Measurements from ENCODE around the gene HDAC1.
A peak's percentile ranks its signal among the peaks of the same experiment; 100 is the strongest.
"Not testable (repeated sequence)": the region's sequence is repeated elsewhere in the genome, so short reads cannot be mapped to it uniquely, and the experiment has no call there.

The HDAC1 gene

DNA sequence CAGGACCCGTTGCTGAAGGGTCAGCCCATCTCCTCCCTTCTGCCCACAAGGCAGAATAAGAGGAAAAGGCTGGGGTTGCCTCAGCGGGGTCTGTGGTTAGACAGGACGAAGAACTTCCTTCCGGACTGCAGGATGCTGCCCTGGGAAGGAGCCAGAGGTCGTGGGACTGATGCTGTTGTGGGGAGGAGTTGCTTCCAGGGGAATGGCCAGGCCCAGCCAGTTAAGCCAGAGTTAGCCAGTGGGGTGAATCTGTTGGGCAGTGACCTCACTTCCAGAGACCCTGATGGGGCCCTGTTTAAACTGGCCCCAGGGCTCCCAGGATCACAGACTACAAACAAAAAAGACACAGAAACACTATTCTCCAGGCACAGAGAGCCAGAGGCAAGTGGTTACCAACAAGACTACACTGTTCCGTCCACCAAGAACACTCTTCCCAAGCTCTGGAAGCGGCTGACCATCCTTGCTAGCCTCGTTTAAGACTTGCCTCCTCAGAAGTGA lies 57.4 kb downstream of the HDAC1 start:
- DNase-seq (ENCODE audit: low spot score), result no peak

DNA sequence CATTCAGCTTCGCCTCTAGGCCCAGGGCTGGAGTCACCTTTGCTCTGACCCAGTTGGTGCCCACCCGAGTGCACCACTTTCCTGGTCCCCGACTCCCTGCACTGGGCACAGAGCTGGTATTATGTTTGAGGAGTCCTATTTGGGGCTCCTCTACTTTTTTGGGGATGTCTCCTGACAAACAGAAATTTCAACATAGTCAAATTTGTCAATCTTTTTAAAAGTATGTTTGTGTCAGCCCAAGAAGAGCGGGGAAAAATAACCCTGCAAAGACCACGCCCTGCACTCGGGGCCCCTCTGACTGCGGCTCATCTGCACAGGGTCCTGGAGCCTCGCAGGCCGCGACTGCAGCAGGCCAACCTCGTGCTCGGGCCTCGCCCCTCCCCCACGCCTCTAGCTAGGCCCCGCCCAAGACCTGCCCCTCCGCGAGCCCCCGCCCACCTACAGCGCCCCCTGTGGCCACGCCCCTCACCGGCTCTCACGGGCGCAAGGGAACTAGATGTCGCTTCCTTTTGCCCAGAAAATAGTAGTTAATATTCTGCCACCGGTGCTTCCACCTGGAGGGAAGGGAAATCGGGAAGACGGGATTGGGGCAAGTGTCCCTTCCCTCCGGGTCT lies 59.0 kb downstream of the HDAC1 start:
- DNase-seq (ENCODE audit: low spot score), result peak; percentile 92

GRCh38 chr1:32351399-32352238 lies 59.7 kb downstream of the HDAC1 start:
- DNase-seq (ENCODE audit: low spot score), result peak; percentile 99

- no peak for DNase-seq (ENCODE audit: low spot score)
These were observed 60.4 kb downstream of the HDAC1 start for GRCh38 chr1:32352239-32352745.

- DNase-seq (ENCODE audit: low spot score), result no peak
These were observed 61.0 kb downstream of the HDAC1 start for GRCh38 chr1:32352831-32353383.

DNA sequence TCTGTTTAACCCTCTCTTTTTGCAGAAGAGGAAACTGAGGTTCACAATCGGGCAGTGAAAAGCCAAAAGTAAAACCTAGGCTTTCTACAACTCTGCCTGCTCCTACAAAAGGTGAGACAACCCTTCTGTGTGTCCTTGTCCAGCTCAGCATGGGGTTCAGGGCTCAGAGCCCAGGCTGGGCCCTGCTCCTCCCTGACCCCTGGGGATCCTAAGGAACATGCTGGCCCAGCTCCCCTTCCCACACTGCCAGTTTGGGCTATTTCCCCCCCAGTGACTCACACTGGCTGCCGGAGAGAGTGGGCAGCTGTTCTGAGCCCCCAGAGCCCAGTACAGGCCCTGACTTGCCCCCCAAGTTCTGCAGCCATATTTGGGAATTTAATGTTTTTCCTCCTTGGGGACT lies 61.5 kb downstream of the HDAC1 start:
- no peak for DNase-seq (ENCODE audit: low spot score)

- DNase-seq (ENCODE audit: low spot score), result no peak
These were observed 62.1 kb downstream of the HDAC1 start for GRCh38 chr1:32353886-32354570.

DNA sequence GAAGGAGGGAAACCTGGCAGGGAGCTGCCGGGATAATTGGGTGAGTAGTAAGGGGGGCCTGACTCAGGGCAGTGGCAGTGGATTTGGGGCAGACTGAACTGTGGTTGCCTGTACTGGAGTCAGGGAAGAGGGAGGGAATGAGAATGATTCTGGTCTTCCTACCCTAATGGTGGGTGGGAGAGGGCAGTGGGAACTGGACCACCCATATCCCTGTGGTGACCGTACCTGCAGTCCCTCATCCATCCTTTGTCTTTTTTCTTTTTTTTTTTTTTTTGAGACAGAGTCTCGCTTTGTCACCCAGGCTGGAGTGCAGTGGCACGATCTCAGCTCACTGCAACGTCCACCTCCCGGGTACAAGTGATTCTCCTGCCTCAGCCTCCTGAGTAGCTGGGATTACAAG lies 63.9 kb downstream of the HDAC1 start:
- not testable (repeated sequence) for DNase-seq (ENCODE audit: low spot score)

DNA sequence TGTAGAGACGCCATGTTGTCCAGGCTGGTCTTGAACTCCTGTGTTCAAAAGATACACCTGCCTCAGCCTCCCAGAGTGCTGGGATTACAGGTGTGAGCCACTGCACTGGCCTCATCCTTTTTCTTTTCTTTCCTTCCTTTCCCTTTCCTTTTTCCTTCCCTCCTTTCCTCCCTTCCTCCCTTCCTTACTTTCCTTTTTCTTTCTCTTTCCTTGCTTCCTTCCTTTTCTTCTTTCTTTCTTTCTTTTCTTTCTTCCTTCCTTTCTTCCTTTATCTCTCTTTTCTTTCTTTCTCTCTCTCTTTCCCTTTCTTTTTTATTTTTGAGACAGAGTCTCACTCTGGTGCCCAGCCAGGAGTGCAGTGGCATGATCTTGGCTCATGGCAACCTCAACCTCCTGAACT lies 64.6 kb downstream of the HDAC1 start:
- DNase-seq (ENCODE audit: low spot score), result no peak

GRCh38 chr1:32357614-32358013 lies 65.7 kb downstream of the HDAC1 start:
- no peak for DNase-seq (ENCODE audit: low spot score)

DNA sequence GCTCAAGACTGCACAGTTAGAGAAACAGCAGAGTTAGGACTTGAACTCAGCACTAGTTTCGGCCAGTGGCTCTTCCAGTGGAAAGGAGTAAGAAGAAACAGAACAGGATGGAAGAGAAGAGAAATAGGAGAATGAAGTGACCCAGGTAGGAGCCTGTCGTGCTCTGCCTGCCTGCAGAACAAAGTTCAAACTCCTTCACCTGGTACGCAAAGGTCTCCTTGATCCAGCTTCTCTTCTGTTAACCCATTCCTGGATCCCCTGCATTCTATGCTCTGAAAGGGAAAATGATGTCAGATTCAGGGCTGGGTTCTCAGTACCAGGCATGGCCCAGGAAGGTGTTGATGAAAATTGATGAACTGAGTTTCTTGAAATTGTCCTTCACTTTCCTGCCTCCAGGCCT lies 66.6 kb downstream of the HDAC1 start:
- DNase-seq (ENCODE audit: low spot score), result no peak

- DNase-seq (ENCODE audit: low spot score), result no peak
These were observed 69.4 kb downstream of the HDAC1 start for GRCh38 chr1:32361308-32361673.

DNA sequence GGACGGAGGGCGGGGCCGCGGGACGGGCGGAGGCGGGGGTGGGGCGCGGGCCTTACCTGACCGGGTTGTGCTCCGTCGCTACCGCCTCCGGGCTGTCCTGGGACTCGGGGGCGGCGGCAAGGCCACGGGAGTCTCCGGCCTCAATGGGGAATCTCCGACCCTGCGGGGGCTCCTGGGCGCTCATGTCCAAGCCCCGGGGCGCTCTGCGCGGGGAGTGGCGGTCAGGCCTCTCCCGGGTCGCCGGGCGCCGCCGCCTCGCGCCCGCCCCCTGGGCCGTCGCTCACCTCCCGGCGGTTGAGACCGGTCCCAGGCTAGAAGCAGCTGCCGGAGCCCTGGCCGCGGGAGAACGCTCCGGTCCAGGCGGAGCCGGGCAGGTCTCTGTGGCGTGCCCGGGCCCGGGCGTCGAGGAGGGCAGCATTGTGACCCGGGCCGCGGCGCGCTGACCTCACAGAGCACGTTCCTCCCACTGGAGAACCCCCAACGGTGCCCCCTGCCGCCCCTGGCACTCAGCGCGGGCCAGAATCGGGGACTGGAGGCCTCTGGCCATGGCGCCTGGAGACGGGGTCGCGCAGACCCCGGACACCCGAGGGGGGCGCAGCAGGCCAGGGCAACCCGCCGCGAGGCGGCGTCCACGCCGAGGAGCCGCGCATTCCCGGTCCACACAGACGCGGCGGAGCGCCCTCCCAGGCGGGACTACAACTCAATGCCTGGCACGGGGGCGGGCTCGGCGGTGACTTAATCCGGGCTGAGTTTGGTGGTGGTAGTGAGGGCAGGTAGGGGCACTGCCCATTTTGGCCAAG lies 70.0 kb downstream of the HDAC1 start:
- no peak for DNase-seq (ENCODE audit: low spot score)

DNA sequence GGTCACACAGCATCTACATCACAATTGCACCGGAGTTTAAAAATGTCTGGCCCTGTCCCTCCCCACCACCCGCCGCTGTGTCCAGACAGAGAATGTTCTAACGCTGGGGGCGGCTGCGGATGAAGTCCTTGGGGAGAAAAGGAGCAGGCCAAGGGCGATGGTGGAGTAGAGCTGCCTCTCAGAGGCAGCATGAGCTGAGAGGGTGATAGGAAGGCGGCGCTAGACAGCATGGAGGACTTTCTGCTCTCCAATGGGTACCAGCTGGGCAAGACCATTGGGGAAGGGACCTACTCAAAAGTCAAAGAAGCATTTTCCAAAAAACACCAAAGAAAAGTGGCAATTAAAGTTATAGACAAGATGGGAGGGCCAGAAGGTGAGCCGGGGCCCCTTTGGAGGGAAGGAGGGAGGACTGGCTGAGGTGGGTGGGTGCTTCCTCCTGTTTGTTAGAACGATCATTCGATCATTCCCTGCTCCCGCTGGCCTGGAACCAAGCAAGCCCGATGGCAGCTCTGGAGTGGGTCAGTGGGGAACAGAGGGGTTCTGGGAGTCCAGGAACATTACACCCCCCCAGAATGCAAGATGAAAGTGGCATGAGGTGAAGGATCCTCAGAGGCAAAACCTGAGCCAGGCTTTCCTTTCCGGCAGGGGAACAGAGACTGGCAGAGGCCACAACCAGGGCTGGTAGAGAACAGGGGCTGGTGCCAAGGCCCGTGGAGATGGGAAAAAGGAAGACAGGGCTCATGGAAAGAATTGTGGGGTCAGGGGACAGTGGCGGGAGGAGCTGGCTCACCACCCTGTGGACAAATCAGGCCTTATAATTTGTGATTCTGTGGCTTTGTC lies 70.8 kb downstream of the HDAC1 start, which contains the start of the genes FAM229A and TSSK3:
TSS of gene FAM229A (minus strand) at position 12 of the 840 bp plus-strand sequence. CDS start 394 bp downstream, outside the sequence.
TSS of gene TSSK3 (plus strand) at position 66 of the 840 bp plus-strand sequence. CDS start at position 229, 163 bp downstream.
- DNase-seq (ENCODE audit: low spot score), result no peak

DNA sequence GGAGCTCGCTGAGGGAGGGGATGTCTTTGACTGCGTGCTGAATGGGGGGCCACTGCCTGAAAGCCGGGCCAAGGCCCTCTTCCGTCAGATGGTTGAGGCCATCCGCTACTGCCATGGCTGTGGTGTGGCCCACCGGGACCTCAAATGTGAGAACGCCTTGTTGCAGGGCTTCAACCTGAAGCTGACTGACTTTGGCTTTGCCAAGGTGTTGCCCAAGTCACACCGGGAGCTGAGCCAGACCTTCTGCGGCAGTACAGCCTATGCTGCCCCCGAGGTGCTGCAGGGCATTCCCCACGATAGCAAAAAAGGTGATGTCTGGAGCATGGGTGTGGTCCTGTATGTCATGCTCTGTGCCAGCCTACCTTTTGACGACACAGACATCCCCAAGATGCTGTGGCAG lies 71.8 kb downstream of the HDAC1 start:
- no peak for DNase-seq (ENCODE audit: low spot score)

DNA sequence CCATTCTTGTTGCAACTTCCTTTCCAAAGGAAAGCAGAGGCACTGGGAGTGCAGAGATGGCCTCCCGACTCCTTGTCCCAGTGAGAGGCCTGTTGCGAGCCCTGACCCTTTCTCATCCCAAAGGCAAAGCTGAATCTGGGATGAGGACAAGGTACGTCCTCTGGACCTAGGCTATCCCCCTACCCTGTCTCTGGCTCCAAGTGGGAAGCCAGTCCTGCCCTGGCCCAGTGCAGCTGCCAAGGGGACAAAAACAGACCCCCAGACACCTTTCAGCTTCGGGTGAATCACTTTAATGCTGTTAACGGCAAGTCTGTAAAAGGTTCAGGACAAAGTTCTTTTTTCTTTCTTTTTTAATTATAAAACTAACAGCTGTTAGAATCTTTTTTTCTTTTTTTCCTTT lies 73.0 kb downstream of the HDAC1 start:
- no peak for DNase-seq (ENCODE audit: low spot score)

DNA sequence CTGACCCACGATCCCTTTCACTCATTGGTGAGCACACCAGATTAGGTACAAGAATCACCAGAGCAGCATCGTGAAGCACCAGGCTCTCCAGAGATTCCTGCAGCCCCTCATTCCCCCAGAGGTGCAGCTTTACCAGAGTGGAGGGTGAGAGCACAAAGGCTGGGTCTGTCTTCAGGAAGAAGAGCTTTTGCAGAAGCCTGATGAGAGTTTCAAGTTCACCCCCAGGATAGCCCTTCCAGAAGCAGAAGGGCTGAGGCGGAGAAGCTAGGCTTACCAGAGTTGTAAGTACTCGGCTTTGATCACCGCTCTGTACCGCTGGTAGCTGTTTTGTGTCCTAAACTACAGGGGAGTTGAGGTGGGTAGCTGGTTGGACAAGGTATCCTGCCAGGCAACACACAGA lies 73.6 kb downstream of the HDAC1 start:
- DNase-seq (ENCODE audit: low spot score), result no peak

DNA sequence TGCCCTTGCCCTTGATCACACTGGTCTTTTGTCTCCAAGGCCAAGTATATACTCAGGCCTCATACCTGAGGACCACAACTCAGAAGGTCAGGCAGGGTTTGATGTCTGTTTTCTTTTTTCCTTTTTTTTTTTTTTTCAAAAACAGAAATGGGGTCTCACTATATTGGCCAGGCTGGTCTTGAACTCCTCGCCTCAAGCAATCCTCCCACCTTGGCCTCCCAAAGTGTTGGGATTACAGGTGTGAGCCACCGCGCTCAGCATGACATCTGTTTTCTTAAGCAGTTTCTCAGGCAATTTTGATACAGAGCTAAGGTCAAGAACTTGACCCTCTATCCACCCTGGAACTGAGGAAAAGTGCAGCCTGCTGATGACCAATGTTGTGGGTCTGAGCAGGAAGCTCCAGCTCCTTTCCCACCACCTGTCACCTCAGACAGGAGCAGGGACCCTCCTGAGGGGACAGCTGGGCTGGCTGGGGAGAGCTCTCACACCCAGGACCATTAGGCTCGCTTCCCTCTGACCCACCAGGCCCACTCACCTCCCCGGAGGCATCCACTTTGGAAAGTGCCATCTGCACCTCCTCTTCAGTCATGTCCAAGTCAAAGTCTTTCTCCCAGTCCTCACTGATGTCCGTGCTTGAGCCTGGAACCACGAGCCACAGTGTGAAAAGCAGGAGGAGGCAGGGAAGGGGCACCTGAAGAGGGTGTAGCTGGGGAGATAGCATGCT lies 76.2 kb downstream of the HDAC1 start:
- DNase-seq (ENCODE audit: low spot score), result no peak

GRCh38 chr1:32372149-32372756 lies 80.4 kb downstream of the HDAC1 start:
- DNase-seq (ENCODE audit: low spot score), result no peak

Data from D341Med (cell line).